HS-27A (cell line): ENCODE data around the gene SAP30.

Source experiments
- DNase-seq: peaks from one replicate; pipeline ENCODE4 v3.0.0-alpha.2; 2012; ENCODE audit warnings: low read depth, missing footprints

Gene SAP30

GRCh38 chr4:173367946-173368345, 2.8 kb upstream of the SAP30 start:
- DNase-seq: no peak

GRCh38 chr4:173370130-173370476, 651 bp upstream of the SAP30 start:
- no peak for DNase-seq

- peak; percentile 38 for DNase-seq
Observed at GRCh38 chr4:173371292-173372192, 788 bp downstream of the SAP30 start.

- DNase-seq: no peak
Observed at GRCh38 chr4:173374588-173374987, 3.8 kb downstream of the SAP30 start.

GRCh38 chr4:173379929-173380328, 9.2 kb downstream of the SAP30 start:
- no peak for DNase-seq

- DNase-seq: no peak
Observed at GRCh38 chr4:173380987-173381386, 10.2 kb downstream of the SAP30 start.

- DNase-seq: no peak
Observed at GRCh38 chr4:173381610-173382009, 10.9 kb downstream of the SAP30 start.

GRCh38 chr4:173382349-173382748, 11.6 kb downstream of the SAP30 start:
- DNase-seq: no peak

- DNase-seq: no peak
Observed at GRCh38 chr4:173386751-173387150, 16.0 kb downstream of the SAP30 start.

- DNase-seq: no peak
Observed at GRCh38 chr4:173391701-173392100, 20.9 kb downstream of the SAP30 start.

- no peak for DNase-seq
Observed at GRCh38 chr4:173397604-173398003, 26.9 kb downstream of the SAP30 start.

GRCh38 chr4:173398220-173398619, 27.5 kb downstream of the SAP30 start:
- DNase-seq: no peak

GRCh38 chr4:173398779-173399415, 28.1 kb downstream of the SAP30 start, which contains the start of gene SCRG1:
Gene SCRG1, minus strand, starts transcription at chr4:173399116. Its CDS starts 7,702 bp downstream, at chr4:173391414.
- DNase-seq: no peak

- no peak for DNase-seq
Observed at GRCh38 chr4:173401063-173401462, 30.3 kb downstream of the SAP30 start.

- DNase-seq: no peak
Observed at GRCh38 chr4:173403051-173403450, 32.3 kb downstream of the SAP30 start.

- DNase-seq: no peak
Observed at GRCh38 chr4:173404296-173404865, 33.6 kb downstream of the SAP30 start.

- no peak for DNase-seq
Observed at GRCh38 chr4:173405840-173406606, 35.3 kb downstream of the SAP30 start.

- no peak for DNase-seq
Observed at GRCh38 chr4:173410079-173410478, 39.3 kb downstream of the SAP30 start.

- DNase-seq: no peak
Observed at GRCh38 chr4:173411106-173411693, 40.4 kb downstream of the SAP30 start.

- no peak for DNase-seq
Observed at GRCh38 chr4:173413036-173413435, 42.3 kb downstream of the SAP30 start.

- DNase-seq: no peak
Observed at GRCh38 chr4:173414456-173414855, 43.7 kb downstream of the SAP30 start.

GRCh38 chr4:173415092-173415491, 44.3 kb downstream of the SAP30 start:
- no peak for DNase-seq
